Adrenal gland (tissue), 5 donors: ENCODE data around the gene GMDS.

ENCODE experiments used
- CTCF ChIP-seq, 6 experiments: fragments of 450-650 bp in 4 of 6; fragments of 200-600 bp in 2 of 6; sonication (generic) in 1 of 6; IDR thresholded peaks; 1 replicate in 5 of 6; 2 replicates in 1 of 6; pipeline versions ENCODE4 v1.5.1 to v1.8.0; 2016 to 2021; ENCODE audit warnings: antibody characterized with exemption in 6 of 6, mild to moderate bottlenecking in 2 of 6, moderate library complexity in 1 of 6
- POLR2A ChIP-seq, 2 donors: fragments of 450-650 bp; IDR thresholded peaks; one replicate each; pipeline ENCODE4 v1.6.1; 2017; ENCODE audit warnings: antibody characterized with exemption in 2 of 2, mild to moderate bottlenecking in 2 of 2, moderate library complexity in 1 of 2
- donor health status: DM: no; HTN: no; CAD: no.

- TF ChIP-seq CTCF (IDR thresholded peaks at IDR 0.05) (no peak), POLR2A (IDR thresholded peaks at IDR 0.05) (no peak)
Measured at GRCh38 chr6:1695546-1696462, 549.6 kb downstream of the GMDS start.
